Activated CD8-positive, alpha-beta memory T cell treated with anti-CD3 and anti-CD28 coated beads, Interleukin-2, amount 50 U/mL, for 4 hours (primary cell): ENCODE results near the gene DNASE1.
"Not testable (repeated sequence)": the region's sequence is repeated elsewhere in the genome, so short reads cannot be mapped to it uniquely, and the experiment has no call there.

Source experiments
- DNase-seq: peaks from one replicate; pipeline ENCODE4 v3.0.0-alpha.2; 2020

The DNASE1 gene

DNA sequence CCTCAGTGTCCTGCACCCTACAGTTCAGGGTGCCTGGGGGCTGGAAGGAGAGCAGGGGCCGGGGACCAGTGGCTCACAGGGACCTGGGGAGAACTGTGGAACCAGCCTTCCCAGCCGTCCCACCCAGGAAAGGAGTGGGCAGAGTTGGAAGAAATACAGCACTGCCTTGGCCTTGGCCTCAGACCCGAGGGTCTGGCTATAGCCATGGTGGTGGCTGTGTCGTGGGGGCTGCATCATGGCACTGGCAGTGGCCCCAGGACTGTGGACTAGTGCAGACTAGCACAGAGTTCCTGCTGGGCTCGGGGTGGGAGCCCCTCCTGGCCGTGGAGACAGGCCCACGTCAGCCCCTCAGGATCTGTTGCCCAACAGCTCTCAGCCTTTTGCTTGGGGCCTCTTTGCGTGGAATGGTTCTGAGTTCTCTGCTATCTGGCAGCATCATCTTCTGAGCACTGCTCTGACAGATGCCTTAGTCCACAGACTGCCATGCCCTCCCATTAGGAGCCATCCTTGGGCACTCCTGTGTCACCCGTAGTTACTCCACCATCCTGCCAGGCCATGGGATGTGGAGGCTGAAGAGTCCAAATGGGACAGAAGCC lies 12.6 kb upstream of the DNASE1 start:
- DNase-seq, result no peak

DNA sequence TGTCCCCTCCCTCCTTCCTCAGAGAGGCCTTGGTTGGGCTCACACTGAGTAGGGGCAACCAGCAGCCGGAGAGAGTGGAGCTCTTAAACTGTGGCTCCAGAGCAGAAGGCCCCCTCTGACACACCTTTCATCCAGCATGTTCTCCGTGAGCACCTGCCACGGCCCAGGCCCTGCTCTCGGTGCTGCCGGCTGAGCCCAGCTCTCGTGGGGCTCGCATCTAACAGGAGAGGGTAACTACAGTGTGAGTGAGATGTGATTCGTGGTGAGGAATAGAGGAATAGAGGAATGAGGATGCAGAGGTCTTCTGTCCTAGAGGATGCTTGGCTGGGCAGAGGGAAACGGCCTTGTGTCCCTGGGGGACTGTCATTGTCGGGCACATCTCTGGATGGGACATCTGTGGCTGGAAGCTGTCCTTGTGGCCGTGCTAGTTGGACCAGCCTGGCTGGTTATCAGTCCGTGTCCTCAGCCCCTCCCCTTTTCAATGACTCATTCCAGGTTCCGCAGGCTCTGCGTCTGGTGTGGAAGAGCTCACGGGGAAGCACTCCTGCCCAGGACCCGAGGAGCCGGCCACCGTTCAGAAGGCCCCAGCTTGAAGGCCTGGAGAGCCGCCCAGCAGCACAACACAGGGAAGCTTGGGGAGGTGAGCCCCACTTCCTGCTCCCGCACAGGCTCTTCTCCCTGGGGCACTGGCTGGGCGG lies 11.9 kb upstream of the DNASE1 start:
- no peak for DNase-seq

DNA sequence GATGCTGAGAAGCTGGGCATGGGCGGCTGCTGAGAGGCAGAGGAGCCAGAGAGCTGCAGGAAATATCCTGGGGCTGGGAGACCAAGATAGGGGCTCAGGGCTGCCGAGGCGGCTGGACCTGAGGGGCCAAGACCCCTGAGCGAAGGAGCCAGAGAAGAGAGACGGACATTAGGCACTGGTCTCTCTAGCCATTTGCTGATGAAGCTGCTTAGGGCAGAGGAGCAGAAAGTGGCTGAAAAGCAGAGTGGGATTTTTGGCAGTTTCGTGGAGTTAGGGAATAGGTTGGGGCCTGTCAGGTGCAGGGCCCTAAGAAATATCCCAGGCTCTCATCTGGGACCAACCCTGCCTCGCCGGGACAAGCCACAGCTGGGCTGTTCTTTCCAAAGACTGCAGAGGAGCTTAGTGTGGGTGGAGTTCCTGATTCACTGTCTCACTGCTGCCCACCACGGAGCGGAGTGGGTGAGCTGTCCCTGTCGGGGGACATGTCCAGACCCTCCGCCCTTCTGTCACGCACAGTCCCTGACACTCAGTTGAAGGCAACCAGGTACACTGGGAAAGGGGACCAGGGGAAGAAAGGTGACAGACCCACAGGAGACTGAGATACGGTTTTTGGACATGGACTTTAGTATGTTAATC lies 11.3 kb upstream of the DNASE1 start:
- no peak for DNase-seq

DNA sequence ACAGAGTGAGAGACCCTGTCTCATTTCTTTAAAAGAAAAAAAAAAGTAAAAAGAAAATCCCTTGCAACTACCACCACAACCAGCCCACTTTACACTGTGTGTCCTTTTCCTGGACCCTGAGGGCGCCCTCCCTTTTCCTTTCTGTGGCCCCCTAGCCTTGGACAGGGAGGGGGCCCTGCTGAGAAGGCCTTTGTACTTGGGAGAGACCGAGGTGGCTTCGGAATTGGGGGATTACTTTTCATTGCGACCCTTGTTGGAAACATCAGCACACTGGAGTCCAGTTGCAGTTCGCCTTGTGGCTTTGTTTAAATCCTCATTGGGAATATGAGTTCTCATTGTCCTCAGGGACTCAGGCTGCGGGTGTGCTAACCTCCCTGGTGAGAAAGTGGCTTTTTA lies 9.4 kb upstream of the DNASE1 start:
- no peak for DNase-seq

DNA sequence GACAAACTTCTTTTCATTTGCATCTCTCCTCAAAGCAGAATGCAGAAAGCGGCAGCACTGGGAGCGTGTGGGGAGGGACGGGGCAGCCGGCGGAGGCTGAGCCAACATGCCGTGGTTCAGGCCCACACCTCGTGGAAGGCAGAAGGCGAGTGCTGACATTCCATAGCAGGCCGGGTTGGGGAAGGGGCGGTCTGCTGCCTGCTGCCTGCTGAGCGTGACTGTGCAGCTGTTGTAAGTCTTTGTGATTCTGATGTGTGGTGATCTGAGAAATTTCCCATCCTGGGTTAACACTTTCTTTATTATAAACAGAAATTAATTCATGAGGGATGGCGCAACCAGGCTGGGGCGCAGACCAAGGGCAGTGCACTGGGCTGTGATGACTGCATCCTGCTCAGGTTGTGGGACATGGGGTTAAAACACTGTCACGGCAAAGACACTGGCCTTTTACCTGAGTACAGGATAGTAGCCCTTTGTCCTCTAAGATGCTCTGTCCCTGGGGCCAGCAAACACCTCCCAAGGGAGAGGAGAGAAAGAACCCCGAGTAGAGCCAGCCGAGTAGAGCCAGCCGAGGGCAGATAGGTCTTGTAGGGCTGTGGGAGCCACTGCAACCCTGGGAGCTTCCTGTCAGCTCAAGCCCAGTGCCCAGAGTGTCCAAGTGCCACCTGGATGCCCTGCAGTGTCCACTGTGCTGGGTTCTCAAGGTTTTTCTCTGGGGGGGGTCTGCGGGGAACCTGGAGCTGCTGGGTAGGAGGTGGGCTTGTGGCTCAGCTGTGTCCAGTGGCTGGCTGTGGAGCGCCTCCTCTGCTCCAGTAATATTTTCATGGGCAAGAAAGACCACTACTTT lies 8.8 kb upstream of the DNASE1 start:
- DNase-seq, result no peak

DNA sequence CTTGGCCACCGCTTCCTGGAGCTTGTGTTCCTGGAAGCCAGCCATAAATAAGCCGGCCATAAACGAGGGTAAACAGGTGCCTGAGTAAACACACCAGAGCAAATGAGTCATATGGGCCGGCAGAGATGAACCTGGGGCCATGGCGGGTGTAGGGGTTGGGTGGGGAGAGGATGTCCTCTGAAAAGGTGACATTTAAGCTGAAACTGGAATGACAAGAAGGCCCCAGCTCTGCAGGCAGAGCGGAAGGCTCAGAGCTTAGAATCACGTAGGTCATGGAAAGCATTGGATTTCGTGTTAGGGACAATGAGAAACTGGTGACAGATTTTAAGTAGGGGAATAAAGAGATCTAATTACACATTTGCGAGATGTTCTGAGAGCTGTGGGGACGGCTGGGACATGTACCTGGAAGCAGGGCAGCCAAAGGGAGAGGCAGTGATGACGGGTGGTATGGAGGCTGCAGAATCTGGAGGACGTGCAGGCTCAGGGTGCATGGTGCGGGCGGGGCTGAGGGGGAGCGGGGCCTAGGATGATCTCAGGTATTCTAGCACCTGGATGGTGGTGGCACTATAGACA lies 8.1 kb upstream of the DNASE1 start:
- no peak for DNase-seq

DNA sequence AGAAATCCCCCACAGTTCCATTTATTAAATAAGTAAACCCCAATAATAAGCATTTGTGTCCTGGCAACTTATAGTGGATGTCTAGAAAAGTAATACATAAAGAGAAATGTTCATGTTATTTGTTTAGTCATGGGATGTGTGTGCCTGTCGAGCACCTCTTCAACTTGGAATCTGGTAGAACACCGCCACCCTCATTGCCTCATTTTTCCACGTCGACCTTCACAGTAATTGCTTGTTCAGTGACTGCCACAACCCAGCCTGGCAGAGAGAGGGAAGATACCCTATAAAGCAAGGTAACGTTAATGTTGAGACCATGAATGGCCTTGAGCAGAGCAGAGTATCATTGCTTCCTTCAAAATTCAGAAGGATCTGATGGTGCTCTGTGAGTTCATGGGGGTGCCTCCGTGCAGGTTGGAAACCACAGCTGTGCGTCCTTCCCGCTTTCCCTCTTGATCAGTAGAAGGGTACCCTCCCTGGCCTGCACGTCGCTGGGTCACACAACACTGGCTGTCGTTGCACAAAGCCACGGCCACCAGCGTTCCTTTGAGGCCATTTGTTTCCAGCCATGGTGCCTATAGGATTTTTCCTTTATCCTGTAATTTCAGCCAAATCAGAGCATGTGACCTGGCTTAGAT lies 3.7 kb upstream of the DNASE1 start:
- DNase-seq, result no peak

DNA sequence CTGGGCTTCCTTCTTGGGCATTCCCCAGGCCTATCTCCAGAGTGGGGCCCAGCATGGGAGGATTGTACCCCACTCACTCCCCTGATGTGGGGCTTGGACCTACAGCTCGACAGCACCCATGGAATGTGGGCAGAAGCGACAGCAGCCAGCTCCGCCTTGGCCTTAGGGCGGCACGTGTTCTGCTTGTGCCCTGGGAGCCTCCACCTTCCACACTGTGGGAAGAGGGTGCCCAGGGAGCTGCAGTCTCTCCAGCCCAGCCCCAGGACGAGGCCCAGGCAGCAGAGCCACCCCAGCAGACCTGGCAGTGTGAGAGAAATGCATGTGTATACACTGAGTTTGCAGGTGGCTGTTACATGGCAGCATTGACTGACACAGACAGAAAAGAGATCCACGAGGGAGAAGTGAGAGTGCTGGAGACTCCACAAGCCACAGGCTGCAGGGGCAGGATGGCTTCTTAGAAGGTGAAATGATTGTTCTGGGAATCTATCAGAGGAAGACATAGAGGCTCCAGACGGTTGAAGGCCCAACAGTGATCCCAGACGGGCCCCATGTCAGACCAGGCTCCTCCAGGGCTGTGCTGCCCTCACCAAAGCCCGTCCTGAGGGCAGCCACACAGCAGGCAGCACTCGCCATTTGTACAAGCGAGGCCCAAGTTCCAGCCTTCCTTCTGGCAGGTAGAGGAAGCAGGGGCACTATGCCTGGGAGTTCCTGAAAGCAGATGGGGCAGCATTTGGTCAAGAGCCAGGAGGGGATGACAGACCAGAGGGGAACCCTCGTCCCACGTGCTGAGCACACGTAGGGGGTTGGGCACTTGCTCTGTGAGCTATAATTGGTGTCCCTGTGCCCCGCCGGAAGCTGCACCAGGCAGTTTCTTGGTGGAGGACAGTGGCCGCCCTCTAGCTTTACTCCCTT lies 2.8 kb upstream of the DNASE1 start:
- peak; percentile 11 for DNase-seq

DNA sequence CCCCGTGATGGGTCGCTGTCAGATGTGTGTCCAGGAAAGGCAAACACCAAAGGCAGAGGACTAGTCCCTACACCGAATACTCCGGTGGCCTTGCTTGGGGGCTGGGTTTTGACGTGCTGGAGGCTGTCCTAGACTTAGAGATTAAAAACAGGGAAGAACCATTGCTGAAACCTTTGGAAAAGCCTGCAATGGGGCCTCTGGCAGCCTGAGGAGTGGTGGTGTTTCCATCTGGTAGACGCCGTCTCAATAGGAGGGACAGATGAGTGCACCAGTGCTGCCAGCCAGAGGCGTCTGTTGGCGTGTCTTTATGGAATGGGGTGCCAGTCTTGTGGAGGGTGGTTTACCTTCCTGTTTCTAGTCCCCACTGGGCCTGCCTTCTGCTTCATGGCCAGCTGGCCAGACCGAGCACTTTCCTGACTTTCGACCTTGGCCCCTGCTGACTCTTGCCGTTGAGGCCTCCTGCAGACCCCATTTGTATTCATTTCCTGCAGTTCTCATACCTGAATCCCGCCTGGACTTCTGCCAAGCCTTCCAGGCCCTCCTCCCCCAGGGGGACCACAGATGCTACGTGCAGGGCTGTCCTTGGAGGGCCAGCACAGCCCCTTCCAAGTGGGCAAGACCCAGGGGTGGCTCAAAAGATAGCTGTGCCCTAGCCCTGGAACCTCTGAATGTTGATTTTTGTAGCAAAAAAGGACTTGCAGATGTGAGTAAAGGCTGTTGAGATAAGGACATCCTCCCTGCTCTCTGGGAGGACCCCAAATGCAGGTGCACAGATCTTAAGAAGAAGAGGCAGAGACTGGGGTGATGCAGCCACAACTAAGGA lies 1.9 kb upstream of the DNASE1 start:
- DNase-seq, result peak; percentile 13

DNA sequence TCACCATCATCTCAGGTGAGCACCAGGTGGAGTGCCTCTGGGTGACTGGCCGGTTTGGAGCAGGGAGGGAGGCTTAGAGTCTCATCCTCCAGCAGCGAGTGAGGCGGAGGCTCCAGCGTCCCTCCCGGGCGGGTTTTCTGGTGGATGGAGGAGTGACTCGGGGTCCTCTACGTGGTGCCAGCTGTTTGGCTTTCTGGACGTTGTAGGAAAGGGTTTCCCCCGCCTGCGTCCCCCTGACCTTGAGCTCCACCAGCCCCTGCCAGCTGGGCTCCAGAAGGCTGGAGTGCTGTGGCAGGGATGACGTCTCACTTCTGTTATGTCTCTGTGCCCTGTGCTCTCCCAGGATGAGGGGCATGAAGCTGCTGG lies 522 bp downstream of the DNASE1 start:
- peak; percentile 8 for DNase-seq

DNA sequence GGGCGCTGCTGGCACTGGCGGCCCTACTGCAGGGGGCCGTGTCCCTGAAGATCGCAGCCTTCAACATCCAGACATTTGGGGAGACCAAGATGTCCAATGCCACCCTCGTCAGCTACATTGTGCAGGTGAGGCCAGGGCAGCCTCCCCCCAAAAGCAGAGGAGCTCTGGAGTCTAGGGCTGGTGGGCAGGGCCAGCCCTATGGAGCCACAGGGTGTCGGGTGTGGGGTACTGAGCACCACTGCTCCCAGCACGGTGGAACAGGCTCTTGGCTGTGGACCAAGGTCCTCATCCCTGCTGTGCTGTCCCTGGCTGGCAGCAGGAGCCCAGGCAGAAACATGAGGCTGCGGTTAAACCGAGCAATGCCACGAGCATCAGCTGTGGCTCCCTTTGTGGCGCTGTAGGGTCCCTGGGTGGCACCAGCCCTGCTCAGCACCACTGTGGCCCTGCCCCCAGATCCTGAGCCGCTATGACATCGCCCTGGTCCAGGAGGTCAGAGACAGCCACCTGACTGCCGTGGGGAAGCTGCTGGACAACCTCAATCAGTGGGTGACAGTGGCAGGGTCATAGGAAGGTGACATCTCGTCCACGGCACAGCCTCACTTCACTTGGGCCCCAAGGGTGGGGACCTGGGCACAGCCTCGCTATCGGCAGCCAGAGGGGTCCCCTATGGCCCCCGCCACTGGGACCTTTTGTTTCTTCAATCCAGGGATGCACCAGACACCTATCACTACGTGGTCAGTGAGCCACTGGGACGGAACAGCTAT lies 1.1 kb downstream of the DNASE1 start:
- peak; percentile 10 for DNase-seq

DNA sequence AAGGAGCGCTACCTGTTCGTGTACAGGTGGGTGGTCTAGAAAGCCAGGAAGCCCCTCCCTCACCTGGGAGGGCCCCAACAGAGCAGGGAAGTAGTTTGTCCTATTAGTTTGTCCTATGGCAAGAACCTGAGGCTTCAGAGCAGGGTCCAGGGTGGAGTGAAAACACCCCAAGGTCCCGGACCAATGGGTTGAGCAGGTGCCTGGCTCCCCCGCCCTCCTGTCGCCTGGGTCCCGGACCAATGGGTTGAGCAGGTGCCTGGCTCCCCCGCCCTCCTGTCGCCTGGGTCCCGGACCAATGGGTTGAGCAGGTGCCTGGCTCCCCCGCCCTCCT lies 1.6 kb downstream of the DNASE1 start:
- DNase-seq, result not testable (repeated sequence)

DNA sequence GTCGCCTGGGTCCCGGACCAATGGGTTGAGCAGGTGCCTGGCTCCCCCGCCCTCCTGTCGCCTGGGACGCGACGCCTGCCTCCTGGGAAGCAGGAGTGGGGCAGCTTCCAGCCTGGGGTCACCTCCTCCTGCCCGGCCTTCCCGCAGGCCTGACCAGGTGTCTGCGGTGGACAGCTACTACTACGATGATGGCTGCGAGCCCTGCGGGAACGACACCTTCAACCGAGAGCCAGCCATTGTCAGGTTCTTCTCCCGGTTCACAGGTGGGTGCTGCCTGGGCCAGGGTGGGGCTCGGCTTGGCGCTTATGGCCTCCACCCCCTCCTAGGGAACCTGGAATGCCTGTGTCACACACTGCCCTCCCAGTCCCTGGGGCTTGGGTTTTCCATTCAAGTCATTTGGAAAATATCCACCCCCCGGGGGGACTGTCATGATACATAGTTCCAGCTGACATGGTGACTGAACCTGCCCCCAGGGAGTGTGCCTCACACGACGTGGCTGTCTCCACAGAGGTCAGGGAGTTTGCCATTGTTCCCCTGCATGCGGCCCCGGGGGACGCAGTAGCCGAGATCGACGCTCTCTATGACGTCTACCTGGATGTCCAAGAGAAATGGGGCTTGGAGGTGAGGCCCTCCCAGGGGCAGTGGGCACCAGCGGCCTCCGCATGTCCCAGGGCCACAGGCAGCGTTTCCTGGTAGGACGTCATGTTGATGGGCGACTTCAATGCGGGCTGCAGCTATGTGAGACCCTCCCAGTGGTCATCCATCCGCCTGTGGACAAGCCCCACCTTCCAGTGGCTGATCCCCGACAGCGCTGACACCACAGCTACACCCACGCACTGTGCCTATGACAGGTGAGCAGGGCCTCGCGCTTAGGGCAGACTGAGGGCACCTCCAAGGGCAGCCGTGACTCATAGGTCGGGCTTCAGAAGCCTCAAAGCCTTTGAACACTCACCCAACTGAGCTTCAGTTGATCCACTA lies 2.3 kb downstream of the DNASE1 start:
- DNase-seq, result peak; percentile 15

DNA sequence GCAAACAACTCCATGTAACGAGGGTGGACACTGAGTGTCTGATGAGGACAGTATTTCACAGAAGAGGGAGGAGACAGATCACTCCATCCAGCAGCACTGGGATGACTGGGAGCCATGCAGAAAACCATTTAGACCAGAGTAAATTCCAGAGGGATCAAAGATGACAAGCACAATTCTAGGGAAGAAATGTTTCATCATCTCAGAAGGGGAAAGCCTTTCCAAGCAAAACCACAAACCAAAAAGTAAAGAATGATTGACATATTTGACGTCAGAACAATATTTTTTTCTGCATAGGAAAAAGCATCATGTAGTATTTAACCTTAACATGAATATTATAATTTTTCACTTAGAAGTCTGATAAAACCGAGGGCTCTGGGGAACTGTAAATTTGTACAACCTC lies 4.8 kb downstream of the DNASE1 start:
- DNase-seq, result no peak

DNA sequence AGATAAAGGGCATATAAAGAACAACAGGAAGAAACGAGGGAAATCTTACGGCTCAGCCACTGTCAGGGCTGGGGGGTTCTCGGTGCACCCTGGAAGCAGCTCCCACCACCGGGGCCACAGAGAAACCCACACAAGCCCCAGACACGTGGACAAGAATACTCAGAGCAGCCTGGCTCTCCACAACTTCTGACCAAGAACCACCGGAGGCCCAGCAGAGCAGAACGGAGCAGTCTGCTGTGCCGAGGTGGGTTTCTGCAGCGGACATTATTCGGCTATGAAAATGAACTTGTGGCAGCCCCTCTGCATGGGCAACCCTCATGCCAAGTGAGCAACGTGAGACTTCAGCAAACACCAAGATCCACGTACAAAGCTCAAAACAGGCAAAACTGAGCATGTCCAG lies 6.8 kb downstream of the DNASE1 start:
- DNase-seq, result no peak

DNA sequence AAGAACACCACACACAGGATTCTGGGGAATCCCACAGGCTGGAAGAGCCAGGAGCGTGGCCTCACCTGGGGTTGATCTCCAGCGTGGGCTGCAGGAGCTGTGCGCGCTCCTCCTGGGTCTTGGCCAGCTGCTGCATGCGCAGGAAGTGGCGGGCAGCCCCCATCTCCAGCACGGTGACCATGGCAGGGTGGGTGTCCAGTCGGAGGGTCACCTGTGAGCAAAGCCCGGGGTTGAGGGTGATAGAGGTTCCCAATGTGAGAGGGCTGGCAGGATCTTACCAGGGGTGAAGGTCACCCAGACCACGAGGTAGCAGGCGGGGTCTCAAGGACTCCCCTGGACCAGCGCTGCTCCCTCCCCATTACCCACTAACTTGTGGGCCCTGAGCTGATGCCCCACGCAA lies 7.4 kb downstream of the DNASE1 start:
- no peak for DNase-seq

DNA sequence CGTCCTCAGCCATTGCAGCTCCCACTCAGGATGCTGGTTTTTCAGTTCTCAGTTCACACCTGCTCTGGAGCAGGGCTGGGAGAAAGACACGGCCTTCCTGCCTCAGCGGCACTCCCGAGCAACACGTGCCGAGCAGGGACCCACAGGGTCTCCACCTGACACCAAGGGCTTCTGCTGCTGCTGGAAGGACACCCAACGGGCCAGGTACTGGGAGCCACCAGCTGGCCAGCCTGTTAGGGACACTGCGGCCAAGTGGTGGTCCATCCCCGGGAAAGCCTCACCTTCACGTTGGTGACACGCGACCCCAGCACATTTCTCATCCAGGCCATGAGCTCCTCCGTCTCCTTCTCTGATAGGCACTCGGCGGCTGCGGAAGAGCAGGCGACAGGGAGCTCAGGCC lies 8.1 kb downstream of the DNASE1 start:
- no peak for DNase-seq

DNA sequence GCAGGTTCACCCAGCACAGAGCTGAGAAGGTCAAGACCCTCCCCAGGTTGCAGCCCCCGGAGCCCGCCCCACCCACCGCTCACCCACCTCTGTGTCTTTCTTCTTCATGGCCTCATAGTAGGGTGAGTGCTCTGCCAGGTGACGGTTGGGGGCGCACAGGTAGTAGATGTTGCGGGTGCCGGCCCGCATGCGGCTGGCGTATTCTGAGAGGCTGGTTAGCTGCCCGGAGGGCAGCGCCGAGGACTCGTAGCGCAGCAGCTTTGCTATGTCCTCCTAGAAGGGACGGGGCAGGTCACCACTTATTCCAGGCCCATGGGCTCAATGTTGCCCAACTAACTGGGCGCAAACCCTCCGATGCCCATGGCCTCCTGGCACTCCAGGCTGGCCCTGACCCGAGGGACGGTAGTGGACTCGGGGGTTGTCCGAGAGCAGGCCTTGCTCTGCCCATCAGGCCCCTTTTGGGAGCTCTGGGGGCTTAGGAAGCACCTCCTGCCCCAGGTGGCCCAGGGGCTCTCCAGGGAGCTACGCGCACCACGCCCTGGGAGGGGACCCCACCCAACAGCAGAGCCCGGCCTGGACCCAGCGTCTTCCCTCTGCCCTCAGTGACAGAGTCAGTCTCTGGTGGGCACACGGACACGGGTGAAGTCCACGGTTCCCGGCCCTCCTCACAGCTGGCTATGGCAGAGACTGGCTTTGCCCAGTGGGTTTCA lies 9.9 kb downstream of the DNASE1 start:
- DNase-seq, result no peak
